HG02798 (cell line): Measurements from ENCODE around the gene FGF4.

Experiments
- ATAC-seq: cut with Tn5 transposase; IDR thresholded peaks from one replicate; pipeline ENCODE4 v1.9.1; 2021; ENCODE audit warnings: mild to moderate bottlenecking; ENCODE audit not compliant: unreplicated experiment, poor library complexity

Gene FGF4

DNA sequence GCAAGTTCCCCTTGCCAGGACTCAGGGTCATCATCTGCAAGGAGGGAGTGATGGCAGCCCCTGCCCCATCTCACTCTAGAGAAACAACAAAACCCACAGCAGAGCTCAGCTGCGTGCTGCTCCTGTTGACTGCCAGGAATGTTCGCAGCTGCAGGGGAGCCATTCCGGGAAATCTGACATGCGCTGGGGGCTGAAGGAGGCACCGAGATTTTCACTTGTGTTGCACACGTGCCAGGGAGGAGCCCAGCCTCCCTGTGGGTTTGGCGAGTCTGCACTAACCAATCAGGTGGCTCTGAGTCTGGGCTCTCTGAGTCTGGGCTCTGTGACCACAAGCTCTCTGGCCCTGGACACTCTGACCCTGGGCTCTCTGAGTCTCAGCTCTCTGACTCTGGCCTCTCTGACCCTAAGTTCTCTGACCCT, 33.5 kb upstream of the FGF4 start:
- ATAC-seq: no peak

DNA sequence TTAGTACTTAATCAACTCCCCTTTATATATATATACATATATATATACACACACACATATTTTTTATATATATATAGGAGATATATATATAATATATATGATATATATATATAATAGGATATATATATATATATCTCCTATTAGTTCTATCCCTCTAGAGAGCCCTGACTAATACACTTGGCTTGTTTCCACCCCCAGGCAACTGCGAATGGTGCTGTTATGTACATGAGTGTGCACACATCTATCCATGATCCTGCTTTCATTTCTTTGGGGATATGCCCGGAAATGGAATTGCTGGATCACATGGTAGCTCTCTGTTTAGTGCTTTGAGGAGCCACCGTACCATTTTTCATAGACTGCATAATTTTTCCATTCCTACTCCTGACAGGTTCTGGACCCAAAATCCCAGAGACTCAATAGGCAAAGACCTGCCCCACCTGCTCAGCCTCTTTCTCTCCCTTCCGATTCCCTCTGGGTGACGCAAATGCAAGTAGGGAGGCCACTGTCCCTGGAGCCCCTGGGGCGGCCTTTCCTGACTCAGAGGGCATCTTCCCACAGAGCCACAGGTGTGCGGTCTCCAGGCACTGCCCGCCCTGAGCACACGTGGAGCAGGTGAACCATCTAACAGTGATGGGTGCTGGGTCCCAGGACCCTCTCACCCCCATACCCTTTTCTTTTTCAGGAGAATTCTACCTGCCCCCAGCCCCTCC, 32.1 kb upstream of the FGF4 start:
- ATAC-seq: no peak

DNA sequence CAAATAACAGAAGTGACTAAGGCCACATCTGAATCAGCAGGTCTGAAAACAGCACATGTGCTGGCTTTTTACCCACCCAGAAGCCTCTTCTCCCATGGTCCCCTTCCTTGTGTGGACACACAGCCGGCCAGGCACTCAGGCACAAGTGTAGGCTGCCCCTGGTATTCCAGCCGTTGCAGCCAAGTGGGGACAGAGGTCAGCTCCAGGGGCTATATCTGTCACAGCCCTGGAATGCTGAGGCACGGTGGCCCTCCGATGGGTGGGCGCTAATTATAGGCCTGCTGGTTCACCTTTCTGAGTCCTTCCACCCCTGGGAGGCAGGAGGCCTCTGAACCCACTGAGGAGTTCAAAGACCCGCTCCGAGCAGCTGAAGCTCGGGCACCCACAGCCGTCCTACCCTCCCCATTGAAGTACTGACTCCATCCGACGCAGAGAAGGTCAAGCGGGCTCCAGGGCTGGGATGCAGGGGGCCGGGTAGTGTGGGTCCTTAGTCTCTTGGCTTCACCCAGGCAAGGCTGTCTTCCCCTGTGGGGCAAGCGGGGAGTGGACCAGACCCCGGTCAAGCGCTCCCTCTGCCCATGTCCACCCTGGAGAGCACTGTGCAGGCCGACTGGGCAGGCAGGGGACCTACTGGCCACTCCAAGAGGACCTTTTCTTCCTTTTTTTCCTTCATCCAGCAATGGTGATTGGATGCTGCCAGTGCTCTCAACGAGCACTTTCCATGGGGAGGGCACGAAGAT, 29.8 kb upstream of the FGF4 start:
- no peak for ATAC-seq

DNA sequence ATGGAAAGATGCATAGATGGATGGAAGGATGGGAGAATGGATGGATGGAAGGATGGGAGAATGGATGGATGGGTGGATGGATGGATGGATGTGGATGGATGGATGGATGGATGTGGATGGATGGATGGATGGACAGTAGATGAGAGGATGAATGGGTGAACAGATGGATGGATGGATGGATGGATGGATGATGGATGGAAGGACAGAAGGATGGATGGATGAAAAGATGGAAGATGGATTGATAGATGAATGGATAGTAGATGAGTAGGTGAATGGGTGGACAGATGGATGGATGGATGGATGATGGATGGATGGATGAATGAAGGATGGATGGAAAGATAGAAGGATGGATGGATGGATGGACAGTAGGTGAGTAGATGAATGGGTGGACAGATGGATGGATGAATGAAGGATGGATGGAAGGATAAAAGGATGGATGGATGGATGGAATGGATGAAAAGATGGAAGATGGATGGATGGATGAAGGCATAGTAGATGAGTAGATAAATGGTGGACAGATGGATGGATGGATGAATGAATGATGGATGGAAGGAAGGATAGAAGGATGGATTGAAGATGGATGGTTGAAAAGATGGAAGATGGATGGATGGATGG, 28.6 kb upstream of the FGF4 start:
- ATAC-seq: no peak

DNA sequence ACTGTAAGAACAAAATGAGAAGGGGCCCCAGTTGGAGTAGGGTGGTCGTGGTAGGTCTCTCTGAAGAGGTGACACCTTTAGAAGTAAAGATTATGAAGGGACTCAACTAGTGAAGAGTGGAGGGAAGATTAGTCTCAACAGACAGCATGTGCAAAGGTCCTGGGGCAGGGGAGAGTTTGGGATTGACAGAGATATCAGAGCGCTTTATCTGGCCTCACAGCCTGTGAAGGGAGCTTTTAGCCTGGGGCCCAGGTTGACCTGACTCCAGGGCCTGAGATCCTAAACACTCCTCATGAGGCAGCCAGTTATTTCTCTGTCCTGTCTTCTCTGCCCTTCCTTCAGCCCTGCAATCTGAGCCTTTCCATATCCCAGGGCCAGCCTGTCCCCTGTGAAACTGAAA, 27.9 kb upstream of the FGF4 start:
- ATAC-seq: no peak

DNA sequence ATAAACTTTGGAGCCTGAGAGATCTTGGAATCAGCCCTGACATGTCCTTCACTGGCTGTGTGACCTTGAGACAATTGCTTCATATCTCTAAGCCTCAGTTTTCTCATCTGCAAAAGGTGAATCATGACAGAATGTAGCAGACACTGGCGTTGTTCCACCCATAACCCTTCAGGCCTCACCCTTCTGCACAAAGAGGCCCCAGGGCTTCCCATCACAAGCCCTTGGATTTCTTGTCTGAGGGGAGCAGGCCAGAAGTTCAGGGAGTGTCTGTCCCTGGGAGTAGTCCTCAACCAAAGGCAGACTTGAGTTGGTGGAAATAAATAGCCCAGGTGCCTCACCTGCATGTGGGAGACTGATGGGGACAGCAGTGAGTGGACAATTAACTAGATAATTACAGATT, 27.4 kb upstream of the FGF4 start:
- no peak for ATAC-seq

DNA sequence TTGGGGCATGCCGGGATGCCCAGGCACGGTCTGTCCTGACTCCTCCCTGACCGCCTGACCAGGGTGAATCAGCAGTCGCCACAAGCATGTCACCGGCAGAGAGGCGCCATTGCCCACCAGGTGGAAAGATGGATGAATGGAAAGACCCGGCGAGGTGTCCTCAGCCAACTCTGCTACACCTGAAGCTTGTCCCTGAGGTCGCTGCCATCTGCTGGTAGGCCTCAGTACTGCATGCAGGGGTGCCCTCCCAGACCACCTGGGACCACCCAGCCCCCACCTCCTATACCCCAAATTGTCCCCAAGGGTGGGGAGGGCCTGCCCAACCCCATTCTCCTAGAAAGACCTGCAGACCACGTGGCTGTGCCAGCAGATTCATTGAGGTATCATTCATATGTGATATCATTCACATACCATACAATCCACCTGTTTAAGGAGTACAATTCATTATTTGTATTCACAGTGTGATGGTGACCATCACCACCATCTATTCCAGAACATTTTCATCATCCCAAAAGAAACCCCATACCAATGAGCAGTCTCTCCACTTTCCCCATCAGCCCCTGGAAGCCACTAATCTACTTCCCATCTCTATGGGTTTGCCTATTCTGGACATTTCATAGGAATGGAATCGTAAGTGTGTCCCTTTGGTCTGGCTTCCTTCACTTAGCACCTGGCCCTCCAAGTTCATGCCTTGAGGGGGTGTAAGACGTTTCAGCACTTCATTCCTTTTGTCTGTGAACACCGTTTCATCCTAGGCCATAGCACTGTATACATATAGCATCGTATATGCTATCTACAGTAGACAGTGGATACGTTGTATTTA, 26.6 kb upstream of the FGF4 start:
- no peak for ATAC-seq

DNA sequence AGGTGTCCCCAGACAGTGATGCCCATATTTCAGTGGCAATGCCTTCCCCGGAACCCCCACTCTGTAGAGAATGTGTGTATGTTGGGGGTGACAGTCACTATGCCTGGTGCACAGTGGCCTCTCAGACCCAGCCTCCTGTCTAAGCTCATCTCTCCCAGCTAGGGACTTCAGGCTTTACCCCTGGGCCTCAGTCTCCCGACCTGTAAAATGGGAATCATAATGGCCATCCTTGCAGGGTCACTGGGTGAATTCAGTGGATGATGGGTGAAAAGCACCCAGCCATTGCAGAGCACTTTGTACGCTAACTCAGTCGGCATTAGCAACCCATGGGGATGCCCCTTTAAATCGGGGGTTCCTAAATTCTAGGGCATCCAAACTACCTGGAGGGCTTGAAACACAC, 25.1 kb upstream of the FGF4 start:
- no peak for ATAC-seq

DNA sequence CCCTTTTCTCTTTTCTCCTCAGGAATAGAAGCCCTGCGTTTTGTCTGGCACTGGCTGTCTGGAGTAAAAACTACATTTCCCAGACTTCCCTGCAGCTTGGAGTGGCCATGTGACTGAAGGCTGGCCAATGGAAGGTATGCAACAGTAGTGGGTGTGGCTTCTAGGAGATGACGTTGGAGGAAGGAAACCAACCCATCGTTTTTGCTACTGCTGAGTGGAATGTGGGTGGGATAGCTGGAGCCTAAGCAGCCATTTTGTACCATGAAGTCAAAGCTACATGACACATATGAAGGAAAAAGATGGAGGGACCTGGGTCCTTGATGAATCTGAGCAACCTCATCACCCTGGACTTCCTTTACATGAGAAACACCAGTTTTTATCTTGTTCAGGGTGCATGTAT, 24.4 kb upstream of the FGF4 start:
- ATAC-seq: no peak

DNA sequence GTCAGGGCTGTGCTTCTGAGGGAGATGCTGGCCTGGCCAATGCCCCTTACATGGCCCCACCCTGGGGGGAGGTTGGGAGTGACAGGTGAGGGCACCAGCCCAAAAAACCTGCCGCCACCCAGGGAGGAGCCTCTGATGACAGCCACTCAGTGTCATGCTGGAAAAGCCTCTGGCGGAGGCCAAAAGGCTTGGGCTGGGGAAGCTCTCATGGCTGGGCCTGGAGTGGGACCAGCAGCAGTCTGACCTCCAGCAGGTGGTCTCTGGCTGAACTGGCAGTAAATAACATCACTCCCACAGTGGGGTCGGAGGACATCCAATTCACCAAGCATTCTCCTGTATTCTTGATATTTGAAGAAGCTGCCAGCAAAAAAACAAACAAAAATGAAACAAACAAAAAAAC, 24.0 kb upstream of the FGF4 start:
- ATAC-seq: no peak

DNA sequence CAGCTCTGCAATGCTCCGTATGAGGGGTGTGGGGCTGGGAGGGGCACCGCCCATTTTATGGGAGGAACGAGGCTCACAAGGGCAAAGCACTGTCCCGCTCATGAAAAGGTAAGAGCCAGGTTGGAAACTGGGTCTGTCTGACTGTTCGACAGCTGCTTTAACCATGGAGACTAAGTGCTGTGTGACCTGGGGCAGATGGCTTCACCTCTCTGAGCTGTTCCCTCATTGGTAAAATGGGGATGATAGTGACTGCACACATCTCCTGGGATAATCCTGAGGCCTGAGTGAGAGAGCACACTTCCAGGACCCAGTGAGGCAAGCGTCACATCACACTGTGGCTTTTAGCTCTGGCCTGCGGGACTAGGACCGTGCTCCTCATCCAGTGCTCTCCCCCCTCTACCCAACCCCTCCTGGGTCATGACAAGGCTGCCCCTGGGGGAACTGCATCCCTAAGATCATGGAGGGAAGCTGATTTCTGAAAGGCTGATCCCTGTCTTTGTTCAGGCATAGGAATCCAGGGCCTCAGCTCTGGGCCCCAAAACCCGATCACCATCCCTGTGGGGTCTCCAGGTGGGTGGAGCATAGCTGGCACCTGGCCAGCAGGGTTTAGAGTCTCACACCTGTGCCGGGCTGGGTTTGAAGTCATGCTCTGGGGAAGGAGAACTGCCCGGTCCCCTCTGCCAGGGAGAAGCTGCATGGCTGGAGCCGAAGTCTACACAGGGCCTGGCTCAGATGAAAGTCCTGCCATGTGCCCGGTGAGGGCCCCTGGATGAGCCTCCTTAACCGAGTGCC, 22.8 kb upstream of the FGF4 start:
- no peak for ATAC-seq

DNA sequence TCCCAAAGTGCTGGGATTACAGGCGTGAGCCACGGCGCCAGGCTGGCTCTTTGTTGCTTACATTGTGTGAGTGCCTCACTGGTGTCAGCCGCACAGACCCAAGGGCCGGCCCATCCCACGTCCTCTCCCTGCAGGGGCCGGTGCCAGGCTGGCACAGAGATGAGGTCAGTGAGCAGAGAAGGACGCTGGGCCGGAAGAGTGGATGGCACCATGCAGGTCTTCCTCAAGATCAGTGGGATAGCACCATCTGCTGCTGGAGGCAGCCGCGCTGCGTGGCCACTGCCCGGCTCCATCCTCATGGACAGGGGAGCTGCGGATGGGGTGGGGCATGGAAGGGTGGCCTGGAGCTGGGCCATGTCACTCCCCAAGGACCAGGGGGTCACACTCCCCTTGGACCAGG, 22.0 kb upstream of the FGF4 start:
- ATAC-seq: no peak

DNA sequence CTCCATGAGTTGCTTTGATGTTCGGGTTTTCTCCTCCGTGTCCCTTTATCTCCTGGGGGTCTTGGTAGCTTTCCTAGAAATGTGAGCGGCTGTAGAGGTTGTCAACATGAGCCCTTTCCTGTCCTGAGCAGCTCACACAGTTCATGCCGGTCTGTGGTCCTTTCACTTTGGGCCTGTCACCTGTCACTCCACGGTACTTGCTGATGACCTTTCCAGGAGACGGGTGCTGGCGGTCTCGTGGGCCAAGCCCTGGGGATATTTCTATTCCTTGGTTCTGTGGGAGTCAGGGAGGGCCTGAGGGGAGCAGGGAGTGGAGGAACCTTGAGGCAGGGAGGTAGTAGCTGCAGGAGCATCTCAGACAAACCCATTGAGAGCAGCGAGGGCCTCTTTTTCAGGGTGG, 20.9 kb upstream of the FGF4 start:
- ATAC-seq: no peak

DNA sequence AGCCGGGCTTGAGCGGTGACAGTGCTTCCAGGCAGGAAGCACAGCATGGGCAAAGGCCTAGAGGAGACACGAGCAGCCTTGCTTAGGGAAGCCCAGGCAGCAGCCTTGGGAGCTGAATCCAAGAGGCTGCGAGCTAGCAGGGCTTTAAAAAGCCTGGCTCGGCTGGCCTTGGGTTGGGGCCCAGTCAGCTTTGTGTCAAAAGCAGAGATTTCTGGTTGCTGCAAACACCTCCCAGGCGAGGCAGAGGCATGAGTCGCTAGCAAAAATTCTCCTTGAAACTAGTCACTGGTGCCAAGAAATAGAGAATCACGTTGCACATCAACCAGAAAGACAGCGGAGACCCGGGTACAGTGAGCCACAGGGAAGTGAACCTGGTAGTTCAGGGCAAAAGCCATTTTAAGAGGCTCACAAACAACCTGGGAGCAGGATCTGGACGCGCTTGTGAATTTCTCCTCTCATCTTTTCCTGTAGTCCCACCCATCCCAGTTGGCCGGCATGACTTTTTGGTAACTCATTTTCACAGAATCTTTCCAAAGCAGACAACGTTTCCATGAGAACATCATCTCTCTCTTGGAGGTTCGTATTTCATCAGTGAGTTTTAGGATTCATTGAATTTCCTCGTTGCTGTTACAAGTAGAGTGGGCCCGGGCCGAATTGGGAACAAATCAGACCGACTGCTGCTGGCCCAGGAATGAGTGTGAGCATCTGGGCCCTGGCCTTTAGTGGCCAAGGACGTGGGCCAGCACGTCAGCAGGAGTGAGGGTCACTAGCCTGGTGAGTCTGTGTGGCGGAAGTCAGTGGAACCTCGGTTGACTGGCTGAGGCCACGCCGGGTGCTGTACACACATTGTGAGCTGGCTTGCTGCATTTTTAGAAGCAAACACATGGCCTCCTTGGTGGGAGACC, 16.4 kb upstream of the FGF4 start:
- ATAC-seq: no peak

DNA sequence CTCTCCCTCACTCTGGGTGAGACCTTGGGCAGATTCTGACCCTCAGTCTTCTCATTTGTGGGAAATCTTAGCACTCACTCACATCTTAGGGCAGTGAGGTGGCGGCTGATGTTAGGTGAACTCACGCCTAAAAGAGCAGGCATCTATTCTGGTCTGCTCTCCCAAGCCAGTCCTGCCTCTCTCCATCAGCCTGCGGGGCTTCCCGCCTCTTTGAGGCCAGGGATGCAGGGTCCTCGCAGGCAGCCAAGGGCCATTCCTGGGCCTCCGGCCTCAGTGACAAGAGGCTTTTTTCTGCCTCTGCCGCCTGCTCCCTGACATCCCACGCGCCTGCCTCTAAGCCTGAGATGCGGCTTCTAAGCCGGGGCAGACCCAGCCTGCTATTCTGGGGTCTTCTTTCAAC, 13.8 kb upstream of the FGF4 start:
- no peak for ATAC-seq

DNA sequence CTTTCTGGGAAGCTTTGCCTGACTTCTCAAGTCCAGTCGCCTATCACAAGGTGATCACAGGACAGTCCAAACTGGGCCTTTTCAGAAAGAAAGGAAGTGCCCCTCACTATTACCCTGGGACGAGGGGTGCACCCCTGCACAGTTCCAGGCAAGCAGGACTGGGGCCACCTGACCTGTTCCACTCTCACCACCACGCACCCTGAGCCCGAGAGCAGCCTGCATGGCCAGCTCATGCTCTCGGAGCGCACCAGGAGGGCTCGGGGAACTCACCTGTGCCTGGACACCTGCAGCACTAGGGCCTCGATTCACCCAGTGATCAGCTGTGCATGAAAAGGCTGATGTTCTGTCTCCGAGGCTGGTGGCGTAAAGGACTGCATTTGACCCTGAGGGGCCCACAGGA, 12.8 kb upstream of the FGF4 start:
- no peak for ATAC-seq

DNA sequence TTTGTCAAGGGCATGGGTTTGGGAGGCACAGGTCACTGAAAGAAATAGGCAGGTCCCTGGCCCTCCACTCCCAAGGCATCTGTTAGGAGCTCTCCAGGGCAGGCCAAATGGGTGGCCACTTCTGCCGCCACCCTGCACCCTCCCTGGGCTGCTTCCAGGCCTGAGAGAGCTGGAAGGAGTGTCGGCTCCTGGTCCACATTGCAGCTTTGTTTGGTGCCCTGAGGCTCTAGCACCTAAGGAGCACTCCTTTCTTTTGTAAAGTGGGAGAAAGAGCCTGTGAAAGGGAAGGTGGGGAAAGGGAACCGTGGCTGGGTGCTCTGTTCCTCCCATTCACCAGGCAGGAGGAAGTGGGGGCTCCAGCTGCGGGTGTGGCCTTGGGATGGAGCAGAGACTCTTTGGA, 12.3 kb upstream of the FGF4 start:
- no peak for ATAC-seq

DNA sequence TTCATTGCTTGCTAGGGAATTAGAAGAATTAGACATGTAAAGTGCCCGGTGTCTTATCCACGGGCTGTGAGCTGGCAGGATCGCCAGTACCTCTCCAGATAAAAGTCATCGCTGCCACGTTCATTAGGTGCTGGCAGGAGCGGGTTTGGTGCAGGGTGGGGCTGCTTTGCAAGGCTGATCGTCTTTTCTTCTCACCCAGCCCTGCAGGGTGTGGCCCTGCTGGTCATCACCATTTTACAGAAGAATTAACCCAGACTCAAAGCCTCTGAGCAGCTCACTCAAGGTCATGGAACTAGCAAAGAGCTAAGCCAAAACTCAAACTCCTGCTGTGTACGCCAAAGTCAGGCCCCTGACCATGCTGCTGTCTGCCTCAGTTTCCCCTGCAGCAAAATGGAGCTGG, 6.1 kb upstream of the FGF4 start:
- no peak for ATAC-seq

DNA sequence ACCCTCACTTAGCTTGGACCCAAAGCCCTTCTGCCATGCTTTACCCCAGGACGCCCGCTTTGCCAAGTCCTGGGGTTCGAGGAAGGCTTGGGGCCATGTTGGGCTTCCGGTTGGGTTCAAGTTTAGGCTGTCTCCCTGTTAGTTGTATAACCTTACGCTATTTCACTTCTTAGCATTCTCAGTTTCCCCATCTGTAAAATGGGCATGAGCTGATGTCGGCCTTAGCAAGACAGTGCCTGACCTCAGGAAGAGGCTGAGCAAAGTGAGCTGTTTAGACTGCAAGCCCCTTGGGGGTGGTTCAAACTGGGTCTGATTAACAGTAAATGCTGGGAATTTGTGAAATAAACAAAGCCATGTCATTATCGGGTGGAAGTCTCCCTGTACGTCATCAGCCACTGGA, 3.2 kb upstream of the FGF4 start:
- ATAC-seq: no peak
